Gastrocnemius medialis (tissue), 4 donors: ENCODE results near the gene SCN3B.

Experiments
- POLR2A ChIP-seq, 2 donors: fragments of 450-650 bp; IDR thresholded peaks; one replicate each; pipeline ENCODE4 v1.6.1; 2017; ENCODE audit warnings: antibody characterized with exemption in 2 of 2, mild to moderate bottlenecking in 2 of 2, moderate library complexity in 2 of 2
- TF ChIP-seq, protein P1 (sequence below), 5 experiments: fragments of 450-650 bp in 3 of 5; fragments of 200-600 bp in 2 of 5; sonication (generic) in 2 of 5; IDR thresholded peaks in 4 of 5; conservative IDR thresholded peaks in 1 of 5; 1 replicate in 4 of 5; 2 replicates in 1 of 5; pipeline ENCODE4 v1.5.1; 2016 to 2019; ENCODE audit warnings: antibody characterized with exemption in 5 of 5, mild to moderate bottlenecking in 3 of 5, moderate library complexity in 3 of 5

DNA sequence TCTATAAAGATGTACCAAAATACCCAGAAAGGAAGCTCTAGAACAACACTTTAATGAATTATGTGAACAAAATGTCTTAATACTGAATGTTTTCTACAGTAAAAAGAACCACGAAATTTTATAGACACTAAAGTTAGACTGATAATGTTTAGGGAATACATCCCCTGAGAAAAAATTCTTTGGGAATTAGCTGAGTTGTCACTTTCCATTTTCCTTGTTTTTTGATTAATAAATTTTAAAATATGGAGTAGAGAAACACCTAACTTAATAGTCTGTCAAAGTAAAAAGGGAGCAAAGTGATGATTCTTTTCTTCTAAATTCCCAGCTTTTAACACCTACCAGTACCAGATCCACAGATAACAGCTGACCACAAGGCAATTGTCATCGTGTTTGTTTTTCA, 23.1 kb upstream of the SCN3B start:
- TF ChIP-seq, protein P1, sequence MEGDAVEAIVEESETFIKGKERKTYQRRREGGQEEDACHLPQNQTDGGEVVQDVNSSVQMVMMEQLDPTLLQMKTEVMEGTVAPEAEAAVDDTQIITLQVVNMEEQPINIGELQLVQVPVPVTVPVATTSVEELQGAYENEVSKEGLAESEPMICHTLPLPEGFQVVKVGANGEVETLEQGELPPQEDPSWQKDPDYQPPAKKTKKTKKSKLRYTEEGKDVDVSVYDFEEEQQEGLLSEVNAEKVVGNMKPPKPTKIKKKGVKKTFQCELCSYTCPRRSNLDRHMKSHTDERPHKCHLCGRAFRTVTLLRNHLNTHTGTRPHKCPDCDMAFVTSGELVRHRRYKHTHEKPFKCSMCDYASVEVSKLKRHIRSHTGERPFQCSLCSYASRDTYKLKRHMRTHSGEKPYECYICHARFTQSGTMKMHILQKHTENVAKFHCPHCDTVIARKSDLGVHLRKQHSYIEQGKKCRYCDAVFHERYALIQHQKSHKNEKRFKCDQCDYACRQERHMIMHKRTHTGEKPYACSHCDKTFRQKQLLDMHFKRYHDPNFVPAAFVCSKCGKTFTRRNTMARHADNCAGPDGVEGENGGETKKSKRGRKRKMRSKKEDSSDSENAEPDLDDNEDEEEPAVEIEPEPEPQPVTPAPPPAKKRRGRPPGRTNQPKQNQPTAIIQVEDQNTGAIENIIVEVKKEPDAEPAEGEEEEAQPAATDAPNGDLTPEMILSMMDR (IDR thresholded peaks at IDR 0.05 in 4 of 5, conservative IDR thresholded peaks at IDR 0.05 in 1 of 5): no peak
- no peak for TF ChIP-seq POLR2A (IDR thresholded peaks at IDR 0.05)
